ENCODE data around the gene AKAP6. TPM values are rescaled to one million over a fixed set of nuclear protein-coding genes. Genes with fewer than 3 reads are reported as not detected.

AKAP6 gene
- total RNA-seq, 3 donors from 2014 or later, result 1.1 to 9.1 (median 4.6) TPM

- H3K36me3 ChIP-seq, result no peaks in the 10 kb centered on the region
- intact Hi-C loops (cut with DNase I; ENCODE audit: low total_unique reads), result no loop called here
- no peak for DNase-seq (ENCODE audit: low spot score in 2 of 2)
- TF ChIP-seq CTCF (IDR thresholded peaks at IDR 0.05), result no peak
- TF ChIP-seq POLR2A (IDR thresholded peaks at IDR 0.05), result no peak
- no peak for TF ChIP-seq POLR2AphosphoS5 (IDR thresholded peaks at IDR 0.05)
- H3K4me3 ChIP-seq, result no peak overlapping the region
- no peaks in the 10 kb centered on the region for H3K9me3 ChIP-seq
- H3K4me1 ChIP-seq, result no peaks in the 10 kb centered on the region
- no peak overlapping the region for H3K27ac ChIP-seq
- no peaks in the 10 kb centered on the region for H3K27me3 ChIP-seq
Observed at GRCh38 chr14:32422440-32422839, 93.3 kb downstream of the AKAP6 start.

- no peak for DNase-seq (ENCODE audit: low spot score in 2 of 2)
- H3K27me3 ChIP-seq, result no peaks in the 10 kb centered on the region
- H3K27ac ChIP-seq, result no peak overlapping the region
- TF ChIP-seq POLR2AphosphoS5 (IDR thresholded peaks at IDR 0.05) (no peak), CTCF (IDR thresholded peaks at IDR 0.05) (no peak), POLR2A (IDR thresholded peaks at IDR 0.05) (no peak)
- no peaks in the 10 kb centered on the region for H3K9me3 ChIP-seq
- H3K36me3 ChIP-seq, result no peaks in the 10 kb centered on the region
- no peaks in the 10 kb centered on the region for H3K4me1 ChIP-seq
- intact Hi-C loops (cut with DNase I; ENCODE audit: low total_unique reads), result no loop called here
- H3K4me3 ChIP-seq, result no peak overlapping the region
Observed at GRCh38 chr14:32426028-32426427, 96.9 kb downstream of the AKAP6 start.

GRCh38 chr14:32426586-32427388 is 97.7 kb downstream of the AKAP6 start:
- DNase-seq (ENCODE audit: low spot score in 2 of 2), result no peak
- Histone ChIP-seq H3K4me1 (no peaks in the 10 kb centered on the region), H3K36me3 (no peaks in the 10 kb centered on the region), H3K27me3 (no peaks in the 10 kb centered on the region), H3K9me3 (no peaks in the 10 kb centered on the region), H3K27ac (no peak overlapping the region), H3K4me3 (no peak overlapping the region)
- no peak for TF ChIP-seq CTCF (IDR thresholded peaks at IDR 0.05)
- no peak for TF ChIP-seq POLR2AphosphoS5 (IDR thresholded peaks at IDR 0.05)
- no peak for TF ChIP-seq POLR2A (IDR thresholded peaks at IDR 0.05)
- intact Hi-C loops (cut with DNase I; ENCODE audit: low total_unique reads), result no loop called here

GRCh38 chr14:32427726-32428528 is 98.8 kb downstream of the AKAP6 start:
- Histone ChIP-seq H3K36me3 (no peaks in the 10 kb centered on the region), H3K4me1 (no peaks in the 10 kb centered on the region), H3K27me3 (no peaks in the 10 kb centered on the region), H3K9me3 (no peaks in the 10 kb centered on the region), H3K27ac (no peak overlapping the region), H3K4me3 (no peak overlapping the region)
- DNase-seq (ENCODE audit: low spot score in 2 of 2), result no peak
- intact Hi-C loops (cut with DNase I; ENCODE audit: low total_unique reads), result no loop called here
- no peak for TF ChIP-seq POLR2AphosphoS5 (IDR thresholded peaks at IDR 0.05)
- TF ChIP-seq POLR2A (IDR thresholded peaks at IDR 0.05), result no peak
- TF ChIP-seq CTCF (IDR thresholded peaks at IDR 0.05), result no peak

GRCh38 chr14:32428875-32429274 is 99.8 kb downstream of the AKAP6 start:
- no peak overlapping the region for H3K27ac ChIP-seq
- TF ChIP-seq POLR2AphosphoS5 (IDR thresholded peaks at IDR 0.05) (no peak), POLR2A (IDR thresholded peaks at IDR 0.05) (no peak), CTCF (IDR thresholded peaks at IDR 0.05) (no peak)
- no peaks in the 10 kb centered on the region for H3K9me3 ChIP-seq
- H3K27me3 ChIP-seq, result no peaks in the 10 kb centered on the region
- intact Hi-C loops (cut with DNase I; ENCODE audit: low total_unique reads), result no loop called here
- DNase-seq (ENCODE audit: low spot score in 2 of 2), result no peak
- H3K36me3 ChIP-seq, result no peaks in the 10 kb centered on the region
- H3K4me3 ChIP-seq, result no peak overlapping the region
- no peaks in the 10 kb centered on the region for H3K4me1 ChIP-seq
